GM10248 (cell line): ENCODE measurements around the gene DYNC2I2.

ENCODE experiments used
- CTCF ChIA-PET: fragments of 300-600 bp; sonication (Branson Sonifier 250); formaldehyde crosslinking; extraction: SDS; loops from one replicate; lab custom pipeline; 2021; ENCODE audit warnings: antibody characterized with exemption; lab: Yijun Ruan, JAX
- POLR2A ChIA-PET: fragments of 350-650 bp; sonication (Branson Sonifier 250); formaldehyde crosslinking; extraction: SDS; loops from one replicate; lab custom pipeline; 2020; ENCODE audit warnings: antibody characterized with exemption; lab: Yijun Ruan, JAX
- DNase-seq: peaks from one replicate; pipeline ENCODE4 v3.0.0; 2012; ENCODE audit errors: extremely low spot score
- CTCF ChIP-seq: IDR thresholded peaks from 2 replicates; pipeline ENCODE4 v1.5.1; 2012; ENCODE audit warnings: mild to moderate bottlenecking, low read depth; ENCODE audit errors: extremely low read depth, missing control alignments, control extremely low read depth

DYNC2I2 gene

GRCh38 chr9:128625391-128626146, 31.1 kb downstream of the DYNC2I2 start:
- no peak for DNase-seq
- no peak for TF ChIP-seq CTCF
- CTCF ChIA-PET: no interaction called here
- POLR2A ChIA-PET: interaction anchor here (0.7 to 1.1 kb wide), 2 partner anchors 73 to 76 kb away, joined by 3 to 4 read pairs; partner anchors contain the start of gene SPTAN1

- ChIA-PET CTCF (interaction anchor here (0.8 kb wide), 1 partner anchor 74 kb away, joined by 3 read pairs; no protein-coding TSS in a partner anchor), POLR2A (no interaction called here)
- no peak for DNase-seq
- no peak for TF ChIP-seq CTCF
These were observed 32.1 kb downstream of the DYNC2I2 start for GRCh38 chr9:128624566-128624965.

GRCh38 chr9:128621730-128622455, 34.8 kb downstream of the DYNC2I2 start:
- POLR2A ChIA-PET: no interaction called here
- DNase-seq: no peak
- TF ChIP-seq CTCF: no peak
- CTCF ChIA-PET: interaction anchor here (2.1 kb wide), 1 partner anchor 11 kb away, joined by 7 read pairs; no protein-coding TSS in a partner anchor

- no peak for DNase-seq
- no peak for TF ChIP-seq CTCF
- ChIA-PET CTCF (interaction anchor here (1.2 to 2.1 kb wide), 2 partner anchors 9 to 37 kb away, joined by 3 to 7 read pairs; no protein-coding TSS in a partner anchor), POLR2A (no interaction called here)
These were observed 36.9 kb downstream of the DYNC2I2 start for GRCh38 chr9:128619779-128620178.

- DNase-seq: no peak
- TF ChIP-seq CTCF: no peak
- POLR2A ChIA-PET: no interaction called here
- CTCF ChIA-PET: no interaction called here
These were observed 37.5 kb downstream of the DYNC2I2 start for GRCh38 chr9:128619127-128619526.

GRCh38 chr9:128617943-128618342, 38.7 kb downstream of the DYNC2I2 start:
- CTCF ChIA-PET: no interaction called here
- DNase-seq: no peak
- POLR2A ChIA-PET: interaction anchor here (0.5 kb wide), 1 partner anchor 565 kb away, joined by 5 read pairs; no protein-coding TSS in a partner anchor
- TF ChIP-seq CTCF: no peak
